RWPE2 (cell line): Measurements from ENCODE around the gene MAPT.

Source experiments
- ATAC-seq: fragments of 200-7000 bp; cut with Tn5 transposase; 3 replicates; pipeline ENCODE4 v1.9.1; 2021; ENCODE audit warnings: low read depth
- DNase-seq: peaks from one replicate; pipeline ENCODE4 v3.0.0-alpha.2; 2020; ENCODE audit warnings: low spot score
- H3K27ac ChIP-seq: fragments of 450-650 bp; 2 replicates; pipeline ENCODE4 v1.5.1; 2017; ENCODE audit warnings: mild to moderate bottlenecking; ENCODE audit not compliant: poor library complexity, severe bottlenecking
- H3K27me3 ChIP-seq: fragments of 250-450 bp; sonication (Bioruptor Pico); 2 replicates; pipeline ENCODE4 v1.5.1; 2021; ENCODE audit warnings: mild to moderate bottlenecking, moderate library complexity; ENCODE audit not compliant: insufficient read depth, poor library complexity, severe bottlenecking
- H3K36me3 ChIP-seq: fragments of 250-450 bp; sonication (Bioruptor Pico); 2 replicates; pipeline ENCODE4 v1.5.1; 2020; ENCODE audit warnings: low read depth, mild to moderate bottlenecking, moderate library complexity
- H3K4me1 ChIP-seq: fragments of 250-450 bp; sonication (Bioruptor Pico); 2 replicates; pipeline ENCODE4 v1.5.1; 2021; ENCODE audit warnings: mild to moderate bottlenecking, moderate library complexity; ENCODE audit not compliant: insufficient read depth, poor library complexity, severe bottlenecking
- H3K4me3 ChIP-seq: fragments of 250-450 bp; sonication (Bioruptor Pico); 2 replicates; pipeline ENCODE4 v1.5.1; 2021; ENCODE audit warnings: mild to moderate bottlenecking, moderate library complexity; ENCODE audit not compliant: severe bottlenecking
- H3K9me3 ChIP-seq: fragments of 250-450 bp; sonication (Bioruptor Pico); 2 replicates; pipeline ENCODE4 v1.5.1; 2021; ENCODE audit warnings: mild to moderate bottlenecking, moderate library complexity; ENCODE audit not compliant: severe bottlenecking
- TF ChIP-seq, protein P1 (sequence below): fragments of 450-650 bp; IDR thresholded peaks from one replicate; pipeline ENCODE4 v1.5.1; 2017; ENCODE audit warnings: mild to moderate bottlenecking, moderate library complexity; ENCODE audit not compliant: poor library complexity, severe bottlenecking

The MAPT gene

GRCh38 chr17:46042246-46042645 lies 147.9 kb downstream of the MAPT start:
- TF ChIP-seq, protein P1, sequence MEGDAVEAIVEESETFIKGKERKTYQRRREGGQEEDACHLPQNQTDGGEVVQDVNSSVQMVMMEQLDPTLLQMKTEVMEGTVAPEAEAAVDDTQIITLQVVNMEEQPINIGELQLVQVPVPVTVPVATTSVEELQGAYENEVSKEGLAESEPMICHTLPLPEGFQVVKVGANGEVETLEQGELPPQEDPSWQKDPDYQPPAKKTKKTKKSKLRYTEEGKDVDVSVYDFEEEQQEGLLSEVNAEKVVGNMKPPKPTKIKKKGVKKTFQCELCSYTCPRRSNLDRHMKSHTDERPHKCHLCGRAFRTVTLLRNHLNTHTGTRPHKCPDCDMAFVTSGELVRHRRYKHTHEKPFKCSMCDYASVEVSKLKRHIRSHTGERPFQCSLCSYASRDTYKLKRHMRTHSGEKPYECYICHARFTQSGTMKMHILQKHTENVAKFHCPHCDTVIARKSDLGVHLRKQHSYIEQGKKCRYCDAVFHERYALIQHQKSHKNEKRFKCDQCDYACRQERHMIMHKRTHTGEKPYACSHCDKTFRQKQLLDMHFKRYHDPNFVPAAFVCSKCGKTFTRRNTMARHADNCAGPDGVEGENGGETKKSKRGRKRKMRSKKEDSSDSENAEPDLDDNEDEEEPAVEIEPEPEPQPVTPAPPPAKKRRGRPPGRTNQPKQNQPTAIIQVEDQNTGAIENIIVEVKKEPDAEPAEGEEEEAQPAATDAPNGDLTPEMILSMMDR = no peak
- no peak overlapping the region for H3K27ac ChIP-seq
- no peaks in the 10 kb centered on the region for H3K9me3 ChIP-seq
- no peak for ATAC-seq
- peaks cover 94% of the 10 kb centered on the region for H3K36me3 ChIP-seq
- H3K27me3 ChIP-seq = no peaks in the 10 kb centered on the region
- H3K4me3 ChIP-seq = no peak overlapping the region
- no peaks in the 10 kb centered on the region for H3K4me1 ChIP-seq
- DNase-seq = no peak

DNA sequence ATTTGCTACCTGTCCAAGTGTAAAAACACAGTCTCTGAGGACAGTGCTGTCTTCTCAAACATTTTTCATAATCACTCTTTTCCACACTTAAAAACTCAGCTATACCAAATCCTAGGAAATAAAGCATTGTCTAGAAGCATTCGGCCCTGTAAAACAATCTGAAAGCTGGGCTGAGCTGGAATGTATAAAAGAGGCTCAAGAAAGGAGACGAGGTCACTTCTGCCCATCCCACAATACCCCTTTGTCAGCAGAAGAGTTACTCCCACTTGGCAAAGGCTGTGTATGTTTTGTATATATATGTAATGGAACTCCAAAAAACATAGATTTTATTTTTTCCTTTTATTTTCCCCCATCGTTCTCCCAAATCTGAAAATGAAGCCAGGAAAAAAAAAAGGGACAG lies 148.6 kb downstream of the MAPT start:
- H3K27me3 ChIP-seq = no peaks in the 10 kb centered on the region
- no peak overlapping the region for H3K27ac ChIP-seq
- TF ChIP-seq, protein P1 = no peak
- peaks cover 92% of the 10 kb centered on the region for H3K36me3 ChIP-seq
- H3K4me3 ChIP-seq = no peak overlapping the region
- no peaks in the 10 kb centered on the region for H3K9me3 ChIP-seq
- ATAC-seq = no peak
- no peaks in the 10 kb centered on the region for H3K4me1 ChIP-seq
- no peak for DNase-seq

- Histone ChIP-seq H3K4me1 (no peaks in the 10 kb centered on the region), H3K36me3 (peaks cover 92% of the 10 kb centered on the region), H3K27ac (no peak overlapping the region), H3K4me3 (no peak overlapping the region), H3K27me3 (no peaks in the 10 kb centered on the region), H3K9me3 (no peaks in the 10 kb centered on the region)
- TF ChIP-seq, protein P1 = no peak
- ATAC-seq (no peak), DNase-seq (no peak)
Observed at GRCh38 chr17:46043606-46044005, 149.3 kb downstream of the MAPT start.

GRCh38 chr17:46044286-46044928 lies 150.1 kb downstream of the MAPT start:
- Histone ChIP-seq H3K27me3 (no peaks in the 10 kb centered on the region), H3K9me3 (no peaks in the 10 kb centered on the region), H3K36me3 (peaks cover 92% of the 10 kb centered on the region), H3K4me1 (no peaks in the 10 kb centered on the region), H3K4me3 (no peak overlapping the region), H3K27ac (no peak overlapping the region)
- ATAC-seq (peak; percentile 78), DNase-seq (no peak)
- TF ChIP-seq, protein P1 = peak; percentile 89

DNA sequence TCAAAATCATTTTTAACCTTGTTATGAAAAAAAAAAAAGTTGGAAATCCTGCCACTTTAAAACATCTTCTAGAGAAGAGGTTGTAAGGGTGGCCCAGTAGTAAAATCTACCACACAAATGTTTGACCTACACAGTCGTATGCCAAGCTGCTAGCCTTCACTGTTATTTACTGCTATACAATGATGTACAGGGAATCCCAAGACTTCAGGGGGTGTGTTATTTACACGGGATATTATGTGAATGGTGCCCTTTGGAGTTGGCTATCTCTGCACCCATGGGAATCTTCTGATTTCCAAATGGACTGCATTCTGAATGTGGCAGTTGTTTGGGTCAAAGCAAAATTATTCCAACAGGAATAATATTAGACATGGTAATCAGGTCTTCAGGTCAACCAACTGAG lies 150.6 kb downstream of the MAPT start:
- ATAC-seq (no peak), DNase-seq (no peak)
- Histone ChIP-seq H3K4me1 (no peaks in the 10 kb centered on the region), H3K27ac (no peak overlapping the region), H3K9me3 (no peaks in the 10 kb centered on the region), H3K27me3 (no peaks in the 10 kb centered on the region), H3K4me3 (no peak overlapping the region), H3K36me3 (peaks cover 92% of the 10 kb centered on the region)
- TF ChIP-seq, protein P1 = no peak
